HG03135 (cell line): ENCODE data around the gene GFOD1.
"Not testable (repeated sequence)": the region's sequence is repeated elsewhere in the genome, so short reads cannot be mapped to it uniquely, and the experiment has no call there.

ENCODE experiments used
- ATAC-seq: cut with Tn5 transposase; IDR thresholded peaks from one replicate; pipeline ENCODE4 v1.9.1; 2021; ENCODE audit warnings: mild to moderate bottlenecking, moderate library complexity; ENCODE audit not compliant: unreplicated experiment

The GFOD1 gene

GRCh38 chr6:13331516-13332348 is 155.7 kb downstream of the GFOD1 start:
- no peak for ATAC-seq

GRCh38 chr6:13328875-13329183 is 158.6 kb downstream of the GFOD1 start:
- ATAC-seq, result no peak

GRCh38 chr6:13328076-13328874 is 159.1 kb downstream of the GFOD1 start, which contains the start of gene TBC1D7:
TBC1D7 (minus strand) TSS chr6:13328537; CDS start chr6:13326898, 1,639 bp downstream.
- peak; percentile 82 for ATAC-seq

- no peak for ATAC-seq
These were observed 159.7 kb downstream of the GFOD1 start for GRCh38 chr6:13327691-13328075.

- not testable (repeated sequence) for ATAC-seq
These were observed 161.3 kb downstream of the GFOD1 start for GRCh38 chr6:13326031-13326586.

GRCh38 chr6:13319891-13320564 is 167.4 kb downstream of the GFOD1 start:
- ATAC-seq, result no peak

- no peak for ATAC-seq
These were observed 168.6 kb downstream of the GFOD1 start for GRCh38 chr6:13318821-13319220.

GRCh38 chr6:13315896-13316295 is 171.5 kb downstream of the GFOD1 start:
- no peak for ATAC-seq

- no peak for ATAC-seq
These were observed 172.6 kb downstream of the GFOD1 start for GRCh38 chr6:13314806-13315205.

GRCh38 chr6:13311155-13311554 is 176.2 kb downstream of the GFOD1 start:
- no peak for ATAC-seq

- ATAC-seq, result no peak
These were observed 179.1 kb downstream of the GFOD1 start for GRCh38 chr6:13308332-13308731.
